HG02588 (cell line): ENCODE data around the gene KIF4A.

Source experiments
- ATAC-seq: cut with Tn5 transposase; IDR thresholded peaks from one replicate; pipeline ENCODE4 v1.9.1; 2021; ENCODE audit warnings: mild to moderate bottlenecking, moderate library complexity; ENCODE audit not compliant: unreplicated experiment

Gene KIF4A

GRCh38 chrX:70434914-70435586 is 145.1 kb downstream of the KIF4A start:
- ATAC-seq = no peak

DNA sequence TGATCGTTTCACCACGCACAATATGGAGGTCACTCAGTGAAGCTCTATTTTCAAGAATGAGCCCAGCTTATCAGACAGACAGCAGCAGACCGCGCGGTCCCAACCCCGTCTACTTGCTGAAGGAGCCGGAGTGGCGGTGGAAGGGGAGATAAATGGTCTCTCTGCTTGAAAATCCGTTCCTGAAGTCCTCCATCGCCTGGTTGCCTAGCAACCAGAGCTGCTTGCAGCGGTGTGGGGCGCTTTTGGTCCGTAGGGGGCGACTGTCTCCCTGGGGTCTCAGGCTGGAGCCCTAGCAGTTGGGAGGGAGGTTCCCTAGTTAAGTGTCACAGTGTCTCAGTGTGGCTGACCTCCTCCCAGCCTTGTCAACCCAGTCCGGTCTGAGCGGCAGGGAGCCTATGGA is 146.4 kb downstream of the KIF4A start:
- ATAC-seq = no peak

- no peak for ATAC-seq
These were observed 147.1 kb downstream of the KIF4A start for GRCh38 chrX:70437011-70437410.

DNA sequence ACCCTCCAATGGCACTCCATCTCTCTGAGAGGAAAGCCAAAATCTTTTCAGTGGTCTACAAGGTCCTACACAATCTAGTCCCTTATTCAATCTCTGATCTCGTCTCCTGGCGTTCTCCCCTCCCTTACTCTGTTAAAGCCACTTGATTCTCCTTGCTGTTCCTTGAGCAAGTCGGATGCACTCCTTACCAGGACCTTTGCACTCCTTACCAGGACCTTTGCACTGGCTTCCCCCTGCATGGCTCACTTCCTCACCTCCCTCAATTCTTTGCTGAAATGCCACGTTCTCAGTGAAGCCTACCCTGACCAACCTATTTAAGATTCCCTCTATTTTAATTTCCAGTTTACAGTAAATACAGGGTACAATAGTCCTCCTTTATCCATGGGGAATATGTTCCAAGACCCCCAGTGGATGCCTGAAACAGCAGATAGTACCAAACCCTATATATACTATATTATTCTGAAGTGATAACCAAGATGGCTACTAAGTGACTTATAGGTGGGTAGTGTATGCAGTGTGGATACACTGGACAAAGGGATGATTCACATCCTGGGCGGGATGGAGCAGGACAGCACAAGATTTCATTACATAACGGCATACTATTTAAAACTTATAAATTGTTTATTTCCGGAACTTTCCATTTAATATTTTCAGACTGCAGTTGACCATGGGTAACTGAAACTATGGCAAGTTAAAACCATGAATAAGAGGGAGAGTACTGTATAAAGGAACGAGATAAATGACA is 148.2 kb downstream of the KIF4A start:
- ATAC-seq = no peak

DNA sequence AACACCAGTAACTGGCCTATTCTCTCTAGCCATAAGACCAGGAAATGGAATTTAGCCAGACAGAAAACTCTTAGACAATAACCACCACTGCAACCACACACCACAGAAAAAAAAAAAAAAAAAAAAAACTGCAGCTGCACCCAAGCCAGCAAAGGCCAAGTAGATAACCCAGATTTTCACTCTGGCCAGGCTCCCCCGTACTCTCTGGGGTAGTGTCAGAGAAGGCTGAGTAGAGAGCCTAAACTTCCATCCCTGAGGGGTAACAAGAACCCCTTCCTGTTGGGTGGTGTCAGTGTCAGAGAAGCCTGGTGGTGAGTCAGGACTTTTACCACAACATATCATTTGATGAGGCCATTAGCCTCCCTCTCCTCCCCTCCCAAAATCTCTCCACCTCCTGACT is 149.1 kb downstream of the KIF4A start:
- ATAC-seq = no peak

GRCh38 chrX:70442224-70442623 is 152.3 kb downstream of the KIF4A start:
- no peak for ATAC-seq

GRCh38 chrX:70444326-70444945 is 154.5 kb downstream of the KIF4A start, which contains the start of gene DLG3:
DLG3 (plus strand) TSS chrX:70444835; CDS start chrX:70445202, 367 bp downstream.
- no peak for ATAC-seq

GRCh38 chrX:70444946-70445656 is 155.2 kb downstream of the KIF4A start:
- no peak for ATAC-seq

- ATAC-seq = no peak
These were observed 156.0 kb downstream of the KIF4A start for GRCh38 chrX:70445951-70446350.

- no peak for ATAC-seq
These were observed 156.8 kb downstream of the KIF4A start for GRCh38 chrX:70446380-70447350.

GRCh38 chrX:70449457-70449966 is 159.6 kb downstream of the KIF4A start:
- ATAC-seq = no peak

GRCh38 chrX:70452143-70452733 is 162.3 kb downstream of the KIF4A start:
- peak; percentile 43 for ATAC-seq

GRCh38 chrX:70453024-70453618 is 163.2 kb downstream of the KIF4A start:
- ATAC-seq = no peak

- ATAC-seq = peak; percentile 47
These were observed 164.8 kb downstream of the KIF4A start for GRCh38 chrX:70454441-70455365.

GRCh38 chrX:70455366-70456202 is 165.7 kb downstream of the KIF4A start:
- ATAC-seq = no peak

DNA sequence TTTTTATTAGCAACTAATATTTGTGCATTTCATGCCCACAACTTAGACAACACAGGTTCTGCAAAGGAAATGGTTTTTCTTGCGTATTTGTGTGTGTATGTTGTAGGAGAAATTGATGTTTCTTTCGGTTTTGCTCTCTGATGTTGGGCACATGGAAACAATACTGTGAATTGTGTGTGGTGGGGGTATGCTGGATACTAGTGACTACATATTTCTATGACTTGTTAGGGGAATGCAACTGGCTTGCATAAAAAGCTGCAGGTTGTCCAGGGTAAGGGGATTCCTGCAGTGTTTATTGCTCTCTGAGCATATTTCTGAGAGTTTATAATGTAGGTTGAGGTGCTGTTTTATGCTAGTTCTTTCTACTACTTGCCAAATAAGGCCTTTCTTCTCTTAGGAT is 166.4 kb downstream of the KIF4A start:
- ATAC-seq = no peak

DNA sequence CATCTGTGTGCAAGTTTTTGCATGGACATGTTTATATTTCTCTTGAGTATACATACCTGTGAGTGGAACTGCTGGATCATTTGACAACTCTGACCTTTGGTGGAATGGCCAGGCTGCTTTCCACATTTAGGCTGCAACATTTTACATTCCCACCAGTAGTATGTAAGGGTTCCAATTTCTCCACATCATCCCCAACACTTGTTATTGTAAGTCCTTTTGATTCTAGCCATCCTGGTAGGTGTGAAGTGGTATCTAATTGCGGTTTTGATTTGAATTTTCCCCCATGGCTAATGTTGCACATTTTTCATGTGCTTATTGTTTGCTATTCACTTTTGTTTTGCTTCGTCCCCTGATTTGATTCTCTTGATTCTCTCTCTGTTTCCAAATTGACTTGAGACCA is 171.1 kb downstream of the KIF4A start:
- ATAC-seq = no peak
